ENCODE measurements around the gene BTBD10. TPM values are rescaled to one million over a fixed set of nuclear protein-coding genes. Genes with fewer than 3 reads are reported as not detected.

BTBD10 gene
- total RNA-seq, 1 donor from 2014 or later: 24.7 TPM

DNA sequence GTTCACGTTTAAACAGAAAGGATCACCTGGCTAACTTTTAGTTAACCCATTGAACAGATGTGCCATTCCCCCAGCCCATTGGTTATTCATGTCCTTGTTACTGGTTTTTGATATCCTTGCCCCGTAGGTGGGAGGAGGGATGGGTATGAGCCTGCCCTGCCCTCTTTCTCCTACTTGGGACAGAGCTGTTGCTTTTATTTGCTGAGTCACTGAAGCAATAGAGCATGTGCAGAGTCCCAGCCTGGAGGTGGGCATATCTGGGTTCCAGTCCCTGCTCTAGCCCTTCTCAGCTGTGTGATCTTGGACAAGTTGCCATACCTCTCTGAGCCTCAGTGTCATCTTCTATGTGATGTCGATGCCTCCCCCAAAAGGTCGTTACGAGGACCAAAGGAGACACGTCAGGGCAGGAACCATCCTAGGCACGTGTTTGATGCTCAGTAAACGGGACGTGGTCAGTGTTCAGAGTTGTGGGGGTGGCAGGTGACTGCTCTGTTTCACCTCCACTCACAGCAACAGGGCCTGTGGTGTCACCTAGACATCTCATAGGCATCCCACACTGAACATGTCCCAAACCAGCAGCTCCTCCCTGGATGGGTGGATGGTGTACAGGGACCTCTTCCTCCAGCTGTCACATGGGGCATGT, 124.5 kb downstream of the BTBD10 start:
- DNase-seq (ENCODE audit: extremely low spot score, unreplicated experiment): no peak
- Mint-ChIP-seq H3K4me1 (ENCODE audit: unreplicated experiment) (peaks cover 19% of the 10 kb centered on the region), H3K27me3 (peaks cover 4% of the 10 kb centered on the region), H3K4me3 (no peak overlapping the region), H3K36me3 (no peaks in the 10 kb centered on the region), H3K27ac (peak overlapping the region; percentile 51), H3K9me3 (no peaks in the 10 kb centered on the region)
- TF ChIP-seq, protein P1, sequence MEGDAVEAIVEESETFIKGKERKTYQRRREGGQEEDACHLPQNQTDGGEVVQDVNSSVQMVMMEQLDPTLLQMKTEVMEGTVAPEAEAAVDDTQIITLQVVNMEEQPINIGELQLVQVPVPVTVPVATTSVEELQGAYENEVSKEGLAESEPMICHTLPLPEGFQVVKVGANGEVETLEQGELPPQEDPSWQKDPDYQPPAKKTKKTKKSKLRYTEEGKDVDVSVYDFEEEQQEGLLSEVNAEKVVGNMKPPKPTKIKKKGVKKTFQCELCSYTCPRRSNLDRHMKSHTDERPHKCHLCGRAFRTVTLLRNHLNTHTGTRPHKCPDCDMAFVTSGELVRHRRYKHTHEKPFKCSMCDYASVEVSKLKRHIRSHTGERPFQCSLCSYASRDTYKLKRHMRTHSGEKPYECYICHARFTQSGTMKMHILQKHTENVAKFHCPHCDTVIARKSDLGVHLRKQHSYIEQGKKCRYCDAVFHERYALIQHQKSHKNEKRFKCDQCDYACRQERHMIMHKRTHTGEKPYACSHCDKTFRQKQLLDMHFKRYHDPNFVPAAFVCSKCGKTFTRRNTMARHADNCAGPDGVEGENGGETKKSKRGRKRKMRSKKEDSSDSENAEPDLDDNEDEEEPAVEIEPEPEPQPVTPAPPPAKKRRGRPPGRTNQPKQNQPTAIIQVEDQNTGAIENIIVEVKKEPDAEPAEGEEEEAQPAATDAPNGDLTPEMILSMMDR (conservative IDR thresholded peaks at IDR 0.05): no peak

DNA sequence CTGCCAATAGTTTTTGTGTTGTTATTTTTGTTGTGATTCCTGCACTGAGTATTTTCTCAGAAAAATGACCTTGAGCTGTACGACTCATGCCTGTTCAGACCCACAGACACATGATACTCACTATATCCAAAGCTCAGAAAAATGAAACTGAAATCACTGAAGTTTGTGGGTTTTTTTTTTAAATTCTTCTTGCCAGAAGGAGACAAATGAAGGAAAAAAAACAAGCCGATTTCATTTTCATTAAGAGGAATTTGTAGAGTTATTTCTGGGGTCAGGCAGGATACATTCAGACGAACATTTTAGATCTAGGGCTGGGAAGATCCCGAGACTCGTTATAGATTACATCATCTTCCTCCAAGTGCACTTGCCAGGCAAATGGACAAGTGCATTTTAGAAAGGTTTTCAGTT, 125.0 kb downstream of the BTBD10 start:
- Mint-ChIP-seq H3K36me3 (no peaks in the 10 kb centered on the region), H3K27me3 (peaks cover 4% of the 10 kb centered on the region), H3K27ac (peak overlapping the region; percentile 51), H3K4me1 (ENCODE audit: unreplicated experiment) (peaks cover 21% of the 10 kb centered on the region), H3K9me3 (no peaks in the 10 kb centered on the region), H3K4me3 (no peak overlapping the region)
- no peak for DNase-seq (ENCODE audit: extremely low spot score, unreplicated experiment)
- TF ChIP-seq, protein P1 (conservative IDR thresholded peaks at IDR 0.05): no peak

Other genes starting within 250 kb of the BTBD10 start
- 7.3 and 9.5 TPM in 2 replicates for gene BMAL1, start 185.4 kb downstream of the BTBD10 start, total RNA-seq (ENCODE audit: low replicate concordance)
- gene PTH, start 32.8 kb upstream of the BTBD10 start, total RNA-seq (ENCODE audit: low replicate concordance): not detected in 2 replicates
- 50.2 and 69.0 TPM in 2 replicates for gene FAR1, start 205.4 kb upstream of the BTBD10 start, total RNA-seq (ENCODE audit: low replicate concordance)